ENCODE measurements around the gene SF3B4. TPM values are rescaled to one million over a fixed set of nuclear protein-coding genes. Genes with fewer than 3 reads are reported as not detected.

Gene SF3B4
- total and polyA plus RNA-seq, 2 of the 13 experiments (the other 11 are each of a cell fraction or from before 2014, with no cell fraction given): 13.8 to 14.8 TPM

- TF ChIP-seq ZFP91 (CRISPR knock-in tag; IDR thresholded peaks at IDR 0.05; ENCODE audit: borderline replicate concordance): peak; percentile 45; the same call in 1 of the 2 replicates
- TF ChIP-seq KDM5B (CRISPR knock-in tag; IDR thresholded peaks at IDR 0.05; ENCODE audit: borderline replicate concordance): no peak
- TF ChIP-seq ZNF362 (CRISPR knock-in tag; IDR thresholded peaks at IDR 0.05; ENCODE audit: borderline replicate concordance): 0 out of 2 replicates have a peak, but pooled peaks have one; percentile 15
- TF ChIP-seq CSRNP2 (CRISPR knock-in tag; conservative IDR thresholded peaks at IDR 0.05; ENCODE audit: low read depth): no peak
- TF ChIP-seq ZHX2 (IDR thresholded peaks at IDR 0.05; ENCODE audit: low read depth): 0 out of 2 replicates have a peak, but pooled peaks have one; percentile 21
- no peak for TF ChIP-seq ZHX2 (CRISPR knock-in tag; IDR thresholded peaks at IDR 0.05; ENCODE audit: borderline replicate concordance)
- no peak for TF ChIP-seq ZNF569 (CRISPR knock-in tag; IDR thresholded peaks at IDR 0.05; ENCODE audit: borderline replicate concordance)
- peak; percentile 8; the same call in 1 of the 2 replicates for TF ChIP-seq HDAC1 (CRISPR knock-in tag; IDR thresholded peaks at IDR 0.05)
- TF ChIP-seq PITX1 (CRISPR knock-in tag; IDR thresholded peaks at IDR 0.05): 0 out of 2 replicates have a peak, but pooled peaks have one; percentile 40
- TF ChIP-seq NR2F6 (IDR thresholded peaks at IDR 0.05): 0 out of 2 replicates have a peak, but pooled peaks have one; percentile 14
- no peak; the same call in 1 of the 2 replicates for TF ChIP-seq NR2F6 (CRISPR knock-in tag; IDR thresholded peaks at IDR 0.05)
- TF ChIP-seq ZNF800 (CRISPR knock-in tag; IDR thresholded peaks at IDR 0.05): peak; percentile 43; the same call in 1 of the 2 replicates
- no peak for TF ChIP-seq ZBTB20 (CRISPR knock-in tag; IDR thresholded peaks at IDR 0.05; ENCODE audit: borderline replicate concordance, low read depth)
- peak; percentile 81 for TF ChIP-seq POLR2AphosphoS5 (IDR thresholded peaks at IDR 0.05; ENCODE audit: low read depth, low read length)
- TF ChIP-seq HOXA5 (CRISPR knock-in tag; IDR thresholded peaks at IDR 0.05): 0 out of 2 replicates have a peak, but pooled peaks have one; percentile 31
- peak; percentile 74; the same call in 1 of the 2 replicates for TF ChIP-seq ZFP37 (CRISPR knock-in tag; IDR thresholded peaks at IDR 0.05; ENCODE audit: borderline replicate concordance)
These were observed 39.2 kb downstream of the SF3B4 start (continued) for GRCh38 chr1:149888247-149888998.

Data from HepG2 (cell line).